ENCODE measurements around the gene FRMD3. TPM values are rescaled to one million over a fixed set of nuclear protein-coding genes. Genes with fewer than 3 reads are reported as not detected.

Gene FRMD3
- total and polyA plus RNA-seq, 2 donors (not counting 3 experiments of a cell fraction or from before 2014, with no cell fraction given): 3.0 to 6.1 TPM

- POLR2A ChIA-PET: no interaction called here
- H3K27me3 ChIP-seq (ENCODE audit: control insufficient read depth in 2 of 2, insufficient read depth in 2 of 2, low read length in 2 of 2): no peaks in the 10 kb centered on the region
- no peak overlapping the region for H2AFZ ChIP-seq (ENCODE audit: low read depth, low read length)
- H3K4me2 ChIP-seq (ENCODE audit: insufficient read depth, low read length): no peak overlapping the region
- no peak overlapping the region for H3K9ac ChIP-seq (replicated peaks; ENCODE audit: extremely low read depth, insufficient read depth, low read length)
- H3K9me3 ChIP-seq (replicated peaks; ENCODE audit: control insufficient read depth, insufficient read depth, low read length): no peaks in the 10 kb centered on the region
- dilution Hi-C loops (cut with MboI; ENCODE audit: extremely low pct_ligation_motif_present, low sequenced_read_pairs): no loop called here
- BruUV-seq (replicated peaks): no TSS peak
- no peak for TF ChIP-seq JUN (IDR thresholded peaks at IDR 0.05; ENCODE audit: borderline replicate concordance, insufficient read depth, insufficient read length, low read depth)
- TF ChIP-seq FOS (IDR thresholded peaks at IDR 0.05; ENCODE audit: borderline replicate concordance, insufficient read depth, low read length): peak; percentile 10
- TF ChIP-seq POLR2AphosphoS5 (IDR thresholded peaks at IDR 0.05; ENCODE audit: insufficient read depth, low read depth, low read length): no peak
- FAIRE-seq: peak; percentile 64
- H3K4me1 ChIP-seq (ENCODE audit: control insufficient read depth, extremely low read depth, insufficient read depth, low read length): no peaks in the 10 kb centered on the region
- DNase-seq (ENCODE audit: low read depth, low spot score): peak; percentile 37
- H4K20me1 ChIP-seq (replicated peaks; ENCODE audit: control insufficient read depth, extremely low read depth, insufficient read depth, low read length): no peaks in the 10 kb centered on the region
- H3K27ac ChIP-seq (ENCODE audit: insufficient read depth, low read depth, low read length): no peak overlapping the region
- H3K36me3 ChIP-seq (ENCODE audit: control insufficient read depth in 2 of 2, extremely low read depth in 1 of 2, insufficient read depth in 2 of 2, low read length in 2 of 2): no peaks in the 10 kb centered on the region
- CTCF ChIA-PET: interaction anchor here (1.5 to 1.6 kb wide), 2 partner anchors 26 to 27 kb away, joined by 4 to 7 read pairs; no protein-coding TSS in a partner anchor
- intact Hi-C loops (cut with micrococcal nuclease): loop anchor here (2.0 kb wide), 1 partner anchor 40 kb away; no protein-coding TSS in a partner anchor
- H3K4me3 ChIP-seq (replicated peaks in 1 of 3; ENCODE audit: insufficient read depth in 1 of 3, low read depth in 1 of 3, low read length in 3 of 3): no peak overlapping the region
- no peaks in the 10 kb centered on the region for H3K9me1 ChIP-seq (replicated peaks; ENCODE audit: control insufficient read depth, extremely low read depth, insufficient read depth, low read length)
- no peaks in the 10 kb centered on the region for H3K79me2 ChIP-seq (ENCODE audit: control insufficient read depth, insufficient read depth, low read length)
These were observed 231.0 kb downstream of the FRMD3 start for GRCh38 chr9:83307066-83307724.

- no peak overlapping the region for H3K4me3 ChIP-seq (replicated peaks in 1 of 3; ENCODE audit: insufficient read depth in 1 of 3, low read depth in 1 of 3, low read length in 3 of 3)
- H3K27ac ChIP-seq (ENCODE audit: insufficient read depth, low read depth, low read length): no peak overlapping the region
- no TSS peak for BruUV-seq (replicated peaks)
- dilution Hi-C loops (cut with MboI; ENCODE audit: extremely low pct_ligation_motif_present, low sequenced_read_pairs) (no loop called here), intact Hi-C loops (cut with micrococcal nuclease) (no loop called here)
- H3K9me1 ChIP-seq (replicated peaks; ENCODE audit: control insufficient read depth, extremely low read depth, insufficient read depth, low read length): no peaks in the 10 kb centered on the region
- ChIA-PET POLR2A (no interaction called here), CTCF (interaction anchor here (1.2 to 1.8 kb wide), 3 partner anchors 16 to 85 kb away, joined by 4 to 6 read pairs (median 4); no protein-coding TSS in a partner anchor)
- H3K9me3 ChIP-seq (replicated peaks; ENCODE audit: control insufficient read depth, insufficient read depth, low read length): no peaks in the 10 kb centered on the region
- H3K36me3 ChIP-seq (ENCODE audit: control insufficient read depth in 2 of 2, extremely low read depth in 1 of 2, insufficient read depth in 2 of 2, low read length in 2 of 2): no peaks in the 10 kb centered on the region
- peaks cover 4% of the 10 kb centered on the region for H3K4me1 ChIP-seq (ENCODE audit: control insufficient read depth, extremely low read depth, insufficient read depth, low read length)
- FAIRE-seq (no peak), DNase-seq (ENCODE audit: low read depth, low spot score) (peak; percentile 38)
- H4K20me1 ChIP-seq (replicated peaks; ENCODE audit: control insufficient read depth, extremely low read depth, insufficient read depth, low read length): no peaks in the 10 kb centered on the region
- no peak for TF ChIP-seq JUN (IDR thresholded peaks at IDR 0.05; ENCODE audit: borderline replicate concordance, insufficient read depth, insufficient read length, low read depth)
- TF ChIP-seq POLR2A (IDR thresholded peaks at IDR 0.05; ENCODE audit: low read depth, low read length): no peak
- no peak overlapping the region for H3K9ac ChIP-seq (replicated peaks; ENCODE audit: extremely low read depth, insufficient read depth, low read length)
- no peak overlapping the region for H3K4me2 ChIP-seq (ENCODE audit: insufficient read depth, low read length)
- no peak overlapping the region for H2AFZ ChIP-seq (ENCODE audit: low read depth, low read length)
- H3K27me3 ChIP-seq (ENCODE audit: control insufficient read depth in 2 of 2, insufficient read depth in 2 of 2, low read length in 2 of 2): no peaks in the 10 kb centered on the region
- H3K79me2 ChIP-seq (ENCODE audit: control insufficient read depth, insufficient read depth, low read length): no peaks in the 10 kb centered on the region
These were observed 233.5 kb downstream of the FRMD3 start for GRCh38 chr9:83304686-83305085.

Data from endothelial cell of umbilical vein (primary cell).